Neural progenitor cell (in vitro differentiated cells): ENCODE data around the gene HDAC7. TPM values are rescaled to one million over a fixed set of nuclear protein-coding genes. Genes with fewer than 3 reads are reported as not detected.

Experiments used
- DNase-seq: peaks from one replicate; pipeline ENCODE4 v3.0.0-alpha.2; 2016; ENCODE audit warnings: low spot score
- H2AFZ ChIP-seq: fragments of 200-600 bp; sonication (generic); replicated peaks from 2 replicates; pipeline ENCODE4 v1.6.1; 2016; ENCODE audit warnings: antibody characterized with exemption
- H3F3A ChIP-seq: fragments of 200-600 bp; sonication (generic); 2 replicates; pipeline ENCODE4 v1.6.1; 2016; ENCODE audit warnings: antibody characterized with exemption, low read depth
- H3K27ac ChIP-seq: fragments of 200-600 bp; sonication (generic); 2 replicates; pipeline ENCODE4 v1.5.1; 2016; ENCODE audit warnings: mild to moderate bottlenecking
- H3K27me3 ChIP-seq: fragments of 200-600 bp; sonication (generic); 2 replicates; pipeline ENCODE4 v1.6.1; 2016; ENCODE audit warnings: mild to moderate bottlenecking, moderate library complexity
- H3K36me3 ChIP-seq: fragments of 200-600 bp; sonication (generic); 2 replicates; pipeline ENCODE4 v1.5.1; 2016
- H3K4me1 ChIP-seq: fragments of 200-600 bp; sonication (generic); 2 replicates; pipeline ENCODE4 v1.6.1; 2016; ENCODE audit warnings: mixed run types
- H3K4me2 ChIP-seq: fragments of 200-600 bp; sonication (generic); 2 replicates; pipeline ENCODE4 v1.6.1; 2016
- H3K4me3 ChIP-seq: fragments of 200-600 bp; sonication (generic); 2 replicates; pipeline ENCODE4 v1.5.1; 2016
- H3K79me2 ChIP-seq: fragments of 200-600 bp; sonication (generic); 2 replicates; pipeline ENCODE4 v1.6.1; 2016; ENCODE audit warnings: low read depth
- H3K9ac ChIP-seq: fragments of 200-600 bp; sonication (generic); 2 replicates; pipeline ENCODE4 v1.6.1; 2016
- H3K9me3 ChIP-seq: fragments of 200-600 bp; sonication (generic); 2 replicates; pipeline ENCODE4 v1.5.1; 2016; ENCODE audit warnings: low read depth
- H4K20me1 ChIP-seq: fragments of 200-600 bp; sonication (generic); 2 replicates; pipeline ENCODE4 v1.6.1; 2016; ENCODE audit warnings: low read depth
- H3K27ac Mint-ChIP-seq: 3 replicates; pipeline ENCODE4 v1.8.0; 2021; ENCODE audit warnings: mixed read lengths
- H3K27me3 Mint-ChIP-seq: 2 replicates; pipeline ENCODE4 v1.8.0; 2022; ENCODE audit warnings: low read depth, mild to moderate bottlenecking, inconsistent platforms, moderate library complexity, mixed read lengths; ENCODE audit not compliant: insufficient read depth
- H3K36me3 Mint-ChIP-seq: 3 replicates; pipeline ENCODE4 v1.8.0; 2021; ENCODE audit warnings: mixed read lengths
- H3K4me1 Mint-ChIP-seq: 3 replicates; pipeline ENCODE4 v1.8.0; 2021; ENCODE audit warnings: mixed read lengths
- H3K4me3 Mint-ChIP-seq: 3 replicates; pipeline ENCODE4 v1.8.0; 2021; ENCODE audit warnings: mild to moderate bottlenecking, moderate library complexity, mixed read lengths
- H3K9me3 Mint-ChIP-seq: 3 replicates; pipeline ENCODE4 v1.8.0; 2020; ENCODE audit warnings: mixed read lengths
- EZH2 ChIP-seq: fragments of 200-600 bp; sonication (generic); IDR thresholded peaks from 2 replicates; pipeline ENCODE4 v1.6.1; 2017; ENCODE audit warnings: antibody characterized with exemption, mild to moderate bottlenecking, moderate library complexity
- EZH2phosphoT487 ChIP-seq: fragments of 200-600 bp; sonication (generic); IDR thresholded peaks from 2 replicates; pipeline ENCODE4 v1.6.1; 2017; ENCODE audit warnings: antibody characterized with exemption
- total RNA-seq: library from RNA; depleted of rRNA; stranded (reverse); fragments of >200 nt; gene quantifications from 2 replicates; pipeline ENCODE4 v1.2.3, GENCODE V29; 2015; ENCODE audit warnings: low replicate concordance
- TF ChIP-seq, protein P1 (sequence below): fragments of 200-600 bp; sonication (generic); IDR thresholded peaks from 2 replicates; pipeline ENCODE4 v1.5.1; 2017; ENCODE audit warnings: antibody characterized with exemption, mild to moderate bottlenecking

Gene HDAC7
- total RNA-seq, 1 donor from 2014 or later = 7.2 TPM

DNA sequence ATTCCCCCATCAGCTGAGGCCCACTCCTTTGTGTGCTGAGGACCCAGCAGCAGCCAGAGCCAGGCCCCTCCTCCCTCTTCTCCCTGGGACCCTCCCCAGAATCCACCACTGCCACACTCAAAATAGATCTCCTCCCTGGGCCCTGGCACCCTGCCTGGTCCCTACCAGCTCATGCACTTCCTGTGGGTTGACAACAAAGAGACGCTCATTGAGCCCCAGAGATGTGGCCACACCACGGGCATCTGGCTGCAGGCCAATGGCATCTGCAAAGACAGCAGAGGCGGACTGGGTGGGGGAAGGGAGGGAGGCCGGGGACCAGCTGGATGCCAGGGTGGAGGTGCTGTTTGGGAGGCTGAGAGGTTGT is 78.4 kb downstream of the HDAC7 start:
- peak overlapping the region; percentile 69 for H2AFZ ChIP-seq
- TF ChIP-seq, protein P1, sequence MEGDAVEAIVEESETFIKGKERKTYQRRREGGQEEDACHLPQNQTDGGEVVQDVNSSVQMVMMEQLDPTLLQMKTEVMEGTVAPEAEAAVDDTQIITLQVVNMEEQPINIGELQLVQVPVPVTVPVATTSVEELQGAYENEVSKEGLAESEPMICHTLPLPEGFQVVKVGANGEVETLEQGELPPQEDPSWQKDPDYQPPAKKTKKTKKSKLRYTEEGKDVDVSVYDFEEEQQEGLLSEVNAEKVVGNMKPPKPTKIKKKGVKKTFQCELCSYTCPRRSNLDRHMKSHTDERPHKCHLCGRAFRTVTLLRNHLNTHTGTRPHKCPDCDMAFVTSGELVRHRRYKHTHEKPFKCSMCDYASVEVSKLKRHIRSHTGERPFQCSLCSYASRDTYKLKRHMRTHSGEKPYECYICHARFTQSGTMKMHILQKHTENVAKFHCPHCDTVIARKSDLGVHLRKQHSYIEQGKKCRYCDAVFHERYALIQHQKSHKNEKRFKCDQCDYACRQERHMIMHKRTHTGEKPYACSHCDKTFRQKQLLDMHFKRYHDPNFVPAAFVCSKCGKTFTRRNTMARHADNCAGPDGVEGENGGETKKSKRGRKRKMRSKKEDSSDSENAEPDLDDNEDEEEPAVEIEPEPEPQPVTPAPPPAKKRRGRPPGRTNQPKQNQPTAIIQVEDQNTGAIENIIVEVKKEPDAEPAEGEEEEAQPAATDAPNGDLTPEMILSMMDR = no peak
- TF ChIP-seq EZH2phosphoT487 (no peak), EZH2 (no peak)
- H3K36me3 ChIP-seq = no peaks in the 10 kb centered on the region
- H4K20me1 ChIP-seq = no peaks in the 10 kb centered on the region
- no peak overlapping the region for H3K9ac ChIP-seq
- no peaks in the 10 kb centered on the region for H3K79me2 ChIP-seq
- Mint-ChIP-seq H3K4me1 (peaks cover 33% of the 10 kb centered on the region), H3K36me3 (no peaks in the 10 kb centered on the region), H3K4me3 (no peak overlapping the region), H3K27me3 (peaks cover 8% of the 10 kb centered on the region), H3K9me3 (no peaks in the 10 kb centered on the region), H3K27ac (no peak overlapping the region)
- peak overlapping the region; percentile 0 for H3K4me2 ChIP-seq
- H3K27me3 ChIP-seq = no peaks in the 10 kb centered on the region
- no peak overlapping the region for H3K27ac ChIP-seq
- peaks cover 5% of the 10 kb centered on the region for H3F3A ChIP-seq
- no peak overlapping the region for H3K4me3 ChIP-seq
- no peaks in the 10 kb centered on the region for H3K9me3 ChIP-seq
- H3K4me1 ChIP-seq = peaks cover 22% of the 10 kb centered on the region
- no peak for DNase-seq

DNA sequence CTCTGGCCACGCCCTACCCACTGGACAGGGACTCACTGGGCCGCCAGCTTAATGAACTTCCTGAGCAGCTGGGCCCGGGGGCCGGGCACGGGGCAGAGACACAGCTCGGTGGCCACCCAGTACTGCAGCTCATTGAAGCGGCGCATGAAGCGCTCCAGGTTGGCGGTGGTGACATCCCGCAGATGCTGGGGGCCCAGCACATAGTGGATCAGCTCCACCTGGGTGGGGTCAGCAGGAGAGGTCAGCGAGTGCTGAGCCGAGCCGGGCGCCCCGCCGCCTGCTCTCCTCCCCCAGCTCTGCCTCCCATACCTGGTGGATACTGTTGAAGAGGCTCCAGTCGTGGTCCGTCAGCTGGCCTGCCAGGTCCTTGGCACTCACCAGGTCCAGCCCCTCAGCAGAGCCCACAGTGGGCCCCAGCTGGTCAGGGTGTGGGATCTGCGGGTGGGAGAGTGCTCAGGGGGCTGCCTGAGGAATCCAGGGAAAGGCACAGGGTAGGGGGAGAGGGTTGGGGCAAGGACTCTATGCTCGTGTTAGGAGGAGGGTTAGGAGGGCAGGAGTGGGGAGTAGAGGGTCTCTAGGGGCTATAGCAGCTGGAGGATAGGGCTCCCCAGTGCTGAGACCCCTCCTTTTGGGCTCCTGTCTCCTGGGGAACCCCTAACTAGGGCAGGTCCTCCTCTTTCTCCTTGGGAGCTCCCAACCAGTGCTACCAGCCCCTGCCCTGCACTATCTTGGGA is 78.9 kb downstream of the HDAC7 start:
- H3K4me1 Mint-ChIP-seq = peaks cover 36% of the 10 kb centered on the region
- Histone ChIP-seq H3K9ac (no peak overlapping the region), H3K27me3 (no peaks in the 10 kb centered on the region), H3K4me2 (peak overlapping the region; percentile 0), H3K79me2 (no peaks in the 10 kb centered on the region), H3F3A (peaks cover 5% of the 10 kb centered on the region), H2AFZ (peak overlapping the region; percentile 69), H4K20me1 (no peaks in the 10 kb centered on the region), H3K9me3 (no peaks in the 10 kb centered on the region), H3K4me1 (peaks cover 22% of the 10 kb centered on the region), H3K27ac (no peak overlapping the region), H3K36me3 (no peaks in the 10 kb centered on the region), H3K4me3 (no peak overlapping the region)
- no peak overlapping the region for H3K27ac Mint-ChIP-seq
- no peaks in the 10 kb centered on the region for H3K9me3 Mint-ChIP-seq
- H3K36me3 Mint-ChIP-seq = no peaks in the 10 kb centered on the region
- no peak for DNase-seq
- H3K4me3 Mint-ChIP-seq = no peak overlapping the region
- no peak for TF ChIP-seq EZH2phosphoT487
- TF ChIP-seq, protein P1 = no peak
- no peak for TF ChIP-seq EZH2
- H3K27me3 Mint-ChIP-seq = peaks cover 7% of the 10 kb centered on the region

DNA sequence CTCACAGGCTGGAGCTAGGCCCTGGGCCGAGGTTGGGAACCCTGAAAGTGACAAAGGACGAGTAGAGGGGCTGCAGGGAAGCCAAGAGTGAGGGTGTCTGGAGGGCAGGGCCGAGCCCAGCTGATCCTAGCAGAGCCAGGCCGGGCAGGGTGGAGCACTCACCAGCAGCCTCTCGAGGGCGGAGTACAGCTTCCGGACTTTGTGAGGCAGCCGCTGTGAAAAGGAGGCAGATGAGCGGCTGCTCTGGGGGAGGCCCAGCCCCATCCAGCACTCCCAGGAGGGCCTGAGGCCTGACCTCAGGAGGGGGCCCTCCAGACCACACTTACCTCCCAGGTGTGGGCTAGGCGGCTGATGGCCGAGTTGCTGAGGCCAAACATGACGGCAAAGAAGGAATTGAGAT is 79.7 kb downstream of the HDAC7 start:
- Histone ChIP-seq H3F3A (peaks cover 5% of the 10 kb centered on the region), H3K27me3 (no peaks in the 10 kb centered on the region), H3K36me3 (no peaks in the 10 kb centered on the region), H3K79me2 (no peaks in the 10 kb centered on the region), H2AFZ (no peak overlapping the region), H3K4me3 (no peak overlapping the region), H3K27ac (no peak overlapping the region), H3K9me3 (no peaks in the 10 kb centered on the region), H3K4me1 (peaks cover 21% of the 10 kb centered on the region), H3K9ac (no peak overlapping the region), H3K4me2 (no peak overlapping the region), H4K20me1 (no peaks in the 10 kb centered on the region)
- H3K4me3 Mint-ChIP-seq = no peak overlapping the region
- no peak for DNase-seq
- H3K9me3 Mint-ChIP-seq = no peaks in the 10 kb centered on the region
- TF ChIP-seq, protein P1 = no peak
- TF ChIP-seq EZH2phosphoT487 = no peak
- TF ChIP-seq EZH2 = no peak
- no peaks in the 10 kb centered on the region for H3K36me3 Mint-ChIP-seq
- peaks cover 34% of the 10 kb centered on the region for H3K4me1 Mint-ChIP-seq
- peaks cover 4% of the 10 kb centered on the region for H3K27me3 Mint-ChIP-seq
- no peak overlapping the region for H3K27ac Mint-ChIP-seq
